HG03135 (cell line): ENCODE results near the gene APPBP2.
A peak's percentile ranks its signal among the peaks of the same experiment; 100 is the strongest.
"Not testable (repeated sequence)": the region's sequence is repeated elsewhere in the genome, so short reads cannot be mapped to it uniquely, and the experiment has no call there.

Experiments used
- ATAC-seq: cut with Tn5 transposase; IDR thresholded peaks from one replicate; pipeline ENCODE4 v1.9.1; 2021; ENCODE audit warnings: mild to moderate bottlenecking, moderate library complexity; ENCODE audit not compliant: unreplicated experiment

The APPBP2 gene

GRCh38 chr17:60439501-60439900 is 86.5 kb downstream of the APPBP2 start:
- ATAC-seq: no peak

GRCh38 chr17:60436676-60437075 is 89.4 kb downstream of the APPBP2 start:
- no peak for ATAC-seq

- no peak for ATAC-seq
Observed at GRCh38 chr17:60435244-60436167, 90.5 kb downstream of the APPBP2 start.

GRCh38 chr17:60433021-60433997 is 92.7 kb downstream of the APPBP2 start:
- ATAC-seq: not testable (repeated sequence)

- ATAC-seq: not testable (repeated sequence)
Observed at GRCh38 chr17:60430561-60430960, 95.5 kb downstream of the APPBP2 start.

- ATAC-seq: not testable (repeated sequence)
Observed at GRCh38 chr17:60428491-60428890, 97.6 kb downstream of the APPBP2 start.

GRCh38 chr17:60426596-60426995 is 99.4 kb downstream of the APPBP2 start:
- ATAC-seq: no peak

GRCh38 chr17:60425626-60426025 is 100.4 kb downstream of the APPBP2 start:
- no peak for ATAC-seq

- no peak for ATAC-seq
Observed at GRCh38 chr17:60423865-60424264, 102.2 kb downstream of the APPBP2 start.

- no peak for ATAC-seq
Observed at GRCh38 chr17:60422162-60422665, 103.8 kb downstream of the APPBP2 start, which contains the start of gene CHCT1. Gene CHCT1, plus strand, starts transcription at chr17:60422489. Its CDS starts 104 bp downstream, at chr17:60422593.

- ATAC-seq: peak; percentile 81
Observed at GRCh38 chr17:60421273-60422161, 104.5 kb downstream of the APPBP2 start.

- not testable (repeated sequence) for ATAC-seq
Observed at GRCh38 chr17:60419875-60420274, 106.2 kb downstream of the APPBP2 start.

- ATAC-seq: not testable (repeated sequence)
Observed at GRCh38 chr17:60419003-60419402, 107.0 kb downstream of the APPBP2 start.

- ATAC-seq: no peak
Observed at GRCh38 chr17:60416368-60416925, 109.6 kb downstream of the APPBP2 start.

- no peak for ATAC-seq
Observed at GRCh38 chr17:60415146-60415545, 110.9 kb downstream of the APPBP2 start.

- ATAC-seq: no peak
Observed at GRCh38 chr17:60412701-60413100, 113.3 kb downstream of the APPBP2 start.

GRCh38 chr17:60410001-60410400 is 116.0 kb downstream of the APPBP2 start:
- ATAC-seq: no peak

- no peak for ATAC-seq
Observed at GRCh38 chr17:60406887-60407286, 119.2 kb downstream of the APPBP2 start.

GRCh38 chr17:60403962-60404361 is 122.1 kb downstream of the APPBP2 start:
- no peak for ATAC-seq

GRCh38 chr17:60403523-60403810 is 122.6 kb downstream of the APPBP2 start:
- no peak for ATAC-seq
